K562 (cell line): ENCODE measurements around the gene BSN. TPM values are rescaled to one million over a fixed set of nuclear protein-coding genes. Genes with fewer than 3 reads are reported as not detected.

Experiments
- ATAC-seq: fragments of 200-7000 bp; cut with Tn5 transposase; 3 replicates; pipeline ENCODE4 v1.9.1; 2020; ENCODE audit warnings: moderate library complexity
- BruUV-seq: library from RNA; stranded (reverse); fragments of 400-500 nt; replicated peaks from 2 replicates; lab custom pipeline; 2021; lab: Mats Ljungman, UMichigan
- CTCF ChIA-PET: fragments of 300-600 bp; formaldehyde crosslinking; extraction: SDS; loops from one replicate; lab custom pipeline; 2021; ENCODE audit warnings: low intra/inter-chr PET ratio; lab: Yijun Ruan, JAX
- POLR2A ChIA-PET: fragments of 300-600, 350-650 bp; sonication (Branson Sonifier 250); formaldehyde crosslinking; extraction: SDS; loops from one replicate; lab custom pipeline; 2021; ENCODE audit warnings: antibody characterized with exemption, inconsistent platforms; lab: Yijun Ruan, JAX
- DNase-seq, 4 experiments: peaks; one replicate each; pipeline versions ENCODE4 v3.0.0 to v3.0.0-alpha.2; 2011 to 2018; ENCODE audit warnings: low spot score in 3 of 4, mixed read lengths in 3 of 4; ENCODE audit errors: extremely low read depth in 1 of 4
- FAIRE-seq: peaks from 2 replicates; lab custom pipeline; 2011; peaks lifted over from hg19 to GRCh38; lab: Jason Lieb, UNC
- H2AFZ ChIP-seq: 2 replicates; pipeline ENCODE4 v1.6.0; 2011; ENCODE audit warnings: low read depth, low read length, control low read depth, inconsistent platforms
- H3K27ac ChIP-seq: fragments of 200-600 bp; 3 replicates; pipeline ENCODE4 v1.8.0; 2011; ENCODE audit warnings: low read depth, mild to moderate bottlenecking, control low read depth, inconsistent platforms, low read length, moderate library complexity, mixed read lengths; ENCODE audit errors: extremely low read depth
- H3K27me3 ChIP-seq, 2 experiments: fragments of 300-600 bp in 1 of 2; 2 replicates in 1 of 2; 3 replicates in 1 of 2; pipeline versions ENCODE4 v1.6.0 to v1.8.0; 2011; ENCODE audit warnings: inconsistent platforms in 2 of 2, low read length in 2 of 2, mild to moderate bottlenecking in 1 of 2, mixed read lengths in 1 of 2, moderate library complexity in 1 of 2; ENCODE audit not compliant: control insufficient read depth in 2 of 2, insufficient read depth in 2 of 2
- H3K36me3 ChIP-seq: fragments of 300-600 bp; 3 replicates; pipeline ENCODE4 v1.8.0; 2011; ENCODE audit warnings: mild to moderate bottlenecking, low read length, inconsistent platforms; ENCODE audit not compliant: control insufficient read depth, insufficient read depth
- H3K4me1 ChIP-seq, 2 experiments: fragments of 200-600 bp in 1 of 2; replicated peaks in 1 of 2; 2 replicates in 1 of 2; 3 replicates in 1 of 2; pipeline versions ENCODE4 v1.5.1 to v1.8.0; 2011; ENCODE audit warnings: inconsistent platforms in 2 of 2, low read length in 2 of 2, mild to moderate bottlenecking in 1 of 2, mixed read lengths in 1 of 2, moderate library complexity in 1 of 2; ENCODE audit not compliant: control insufficient read depth in 2 of 2, insufficient read depth in 2 of 2
- H3K4me2 ChIP-seq: 2 replicates; pipeline ENCODE4 v1.6.1; 2011; ENCODE audit warnings: low read length, control low read depth, inconsistent platforms, mixed read lengths; ENCODE audit not compliant: insufficient read depth
- H3K4me3 ChIP-seq: fragments of 200-600 bp; sonication (generic), shearing (Covaris generic); 2 replicates; pipeline ENCODE4 v1.5.1; 2016; ENCODE audit warnings: control low read depth, inconsistent platforms
- H3K79me2 ChIP-seq: fragments of 200-600 bp; 3 replicates; pipeline ENCODE4 v1.8.0; 2011; ENCODE audit warnings: low read length, inconsistent platforms; ENCODE audit not compliant: control insufficient read depth, insufficient read depth
- H3K9ac ChIP-seq, 2 experiments: 2 replicates each; pipeline versions ENCODE4 v1.6.0 to v1.6.1; 2011; ENCODE audit warnings: low read depth in 2 of 2, low read length in 2 of 2, control low read depth in 1 of 2, inconsistent platforms in 1 of 2, mild to moderate bottlenecking in 1 of 2, mixed read lengths in 1 of 2; ENCODE audit not compliant: insufficient read depth in 1 of 2
- H3K9me1 ChIP-seq: one replicate; pipeline ENCODE4 v1.6.0; 2011; ENCODE audit warnings: inconsistent platforms, mild to moderate bottlenecking, low read length, moderate library complexity; ENCODE audit not compliant: control insufficient read depth, insufficient read depth
- H3K9me3 ChIP-seq: replicated peaks from 2 replicates; pipeline ENCODE4 v1.5.1; 2011; ENCODE audit warnings: low read depth, low read length, inconsistent platforms; ENCODE audit not compliant: control insufficient read depth, insufficient read depth
- H4K20me1 ChIP-seq: replicated peaks from 2 replicates; pipeline ENCODE4 v1.6.1; 2011; ENCODE audit warnings: low read length, inconsistent platforms, mixed read lengths; ENCODE audit not compliant: control insufficient read depth, insufficient read depth
- ARID2 ChIP-seq: fragments of 450-650 bp; IDR thresholded peaks from 2 replicates; pipeline ENCODE4 v1.6.1; 2017; ENCODE audit warnings: antibody characterized with exemption, mild to moderate bottlenecking
- MYNN ChIP-seq, 2 experiments: sonication (generic); formaldehyde crosslinking in 1 of 2; IDR thresholded peaks; 2 replicates each; pipeline versions ENCODE4 v1.5.0 to v1.6.1; 2016 to 2020; ENCODE audit warnings: antibody characterized with exemption in 1 of 2, missing genetic modification reagents in 1 of 2
- POLR2AphosphoS5 ChIP-seq: IDR thresholded peaks from 2 replicates; pipeline ENCODE4 v1.6.1; 2011; ENCODE audit warnings: mild to moderate bottlenecking, low read depth, low read length, moderate library complexity; ENCODE audit not compliant: control insufficient read depth, insufficient read depth
- SRSF9 ChIP-seq: fragments of 200-400 bp; formaldehyde crosslinking; IDR thresholded peaks from 2 replicates; pipeline ENCODE4 v1.6.1; 2017; ENCODE audit warnings: low read depth, low read length, borderline replicate concordance
- TGIF2 ChIP-seq: sonication (generic); formaldehyde crosslinking; IDR thresholded peaks from 2 replicates; pipeline ENCODE4 v1.8.1; 2022; ENCODE audit warnings: mild to moderate bottlenecking, missing genetic modification reagents, moderate library complexity
- WHSC1 ChIP-seq: IDR thresholded peaks from one replicate; pipeline ENCODE4 v1.6.1; 2012; ENCODE audit warnings: low read length, control low read depth, inconsistent platforms
- ZNF143 ChIP-seq: sonication (generic); formaldehyde crosslinking; IDR thresholded peaks from 2 replicates; pipeline ENCODE4 v1.9.0; 2022; ENCODE audit warnings: mild to moderate bottlenecking, missing genetic modification reagents
- WGBS: fragments of 100-300 bp; shearing (Covaris generic); methylation state at CpG from one replicate; pipeline ENCODE4 v1.1.6; 2016; ENCODE audit warnings: low coverage, mixed read lengths; ENCODE audit not compliant: insufficient coverage; ENCODE audit errors: missing lambda C conversion rate; 5-methylcytosine and 5-hydroxymethylcytosine counted together
- in situ Hi-C: fragments of 300-500 bp; cut with MboI; formaldehyde crosslinking; loops from 4 replicates; pipeline ENCODE4 v1.15.0; 2018; ENCODE audit warnings: inconsistent platforms, mixed read lengths
- intact Hi-C: fragments of 100-400 bp; cut with micrococcal nuclease; formaldehyde crosslinking; loops from 2 replicates; pipeline ENCODE4 v1.14.2; 2022
- polyA plus RNA-seq, 8 experiments: library from polyadenylated mRNA; depleted of rRNA in 4 of 8; stranded (reverse) in 5 of 8; unstranded in 3 of 8; fragments of >200 nt; fragmentation: Nextera tagmentation in 2 of 8; fragmentation: Illumina TruSeq in 1 of 8; extraction: Ambion mirVana in 2 of 8; extraction: Trizol in 1 of 8; gene quantifications; 2 replicates each; pipeline versions ENCODE4 v1.2.1 to v1.2.3, GENCODE V29; 2011 to 2014; ENCODE audit warnings: inconsistent platforms in 1 of 8, missing spikeins in 1 of 8
- total RNA-seq, 7 experiments: library from RNA; depleted of rRNA in 6 of 7; stranded (reverse); fragments of >200 nt in 6 of 7; fragmentation: Illumina TruSeq in 2 of 7; extraction: Trizol in 2 of 7; gene quantifications; 2 replicates each; pipeline versions ENCODE4 v1.2.1 to v1.2.3, GENCODE V29; 2011 to 2021; ENCODE audit warnings: low replicate concordance in 1 of 7
- TF ChIP-seq, protein P1 (sequence below), 2 experiments: fragments of 450-650 bp in 1 of 2; sonication (generic) in 1 of 2; formaldehyde crosslinking; conservative IDR thresholded peaks; 2 replicates each; pipeline versions ENCODE4 v1.4.0 to v1.8.1; 2020 to 2022; ENCODE audit warnings: mild to moderate bottlenecking in 1 of 2, missing genetic modification reagents in 1 of 2
- TF ChIP-seq, protein P2 (sequence below): sonication (generic); formaldehyde crosslinking; IDR thresholded peaks from 2 replicates; pipeline ENCODE4 v1.8.0; 2022; ENCODE audit warnings: missing genetic modification reagents, mild to moderate bottlenecking, borderline replicate concordance

Gene BSN
- total and polyA plus RNA-seq, 9 of the 15 experiments (the other 6 are each of a cell fraction or from before 2014, with no cell fraction given) = 0.03 to 1.5 (median 0.29) TPM

- Histone ChIP-seq H3K27me3 (no peaks in the 10 kb centered on the region), H2AFZ (no peak overlapping the region), H3K9ac (no peak overlapping the region), H3K4me1 (no peaks in the 10 kb centered on the region), H3K36me3 (no peaks in the 10 kb centered on the region), H3K27ac (no peak overlapping the region), H3K79me2 (no peaks in the 10 kb centered on the region), H3K4me3 (no peak overlapping the region), H4K20me1 (no peaks in the 10 kb centered on the region), H3K4me2 (no peak overlapping the region), H3K9me1 (no peaks in the 10 kb centered on the region), H3K9me3 (no peaks in the 10 kb centered on the region)
- ATAC-seq (no peak), DNase-seq (no peak), FAIRE-seq (no peak)
- in situ Hi-C loops (no loop called here), intact Hi-C loops (no loop called here)
- POLR2A ChIA-PET = no interaction called here
- BruUV-seq = no TSS peak
- TF ChIP-seq, protein P1, sequence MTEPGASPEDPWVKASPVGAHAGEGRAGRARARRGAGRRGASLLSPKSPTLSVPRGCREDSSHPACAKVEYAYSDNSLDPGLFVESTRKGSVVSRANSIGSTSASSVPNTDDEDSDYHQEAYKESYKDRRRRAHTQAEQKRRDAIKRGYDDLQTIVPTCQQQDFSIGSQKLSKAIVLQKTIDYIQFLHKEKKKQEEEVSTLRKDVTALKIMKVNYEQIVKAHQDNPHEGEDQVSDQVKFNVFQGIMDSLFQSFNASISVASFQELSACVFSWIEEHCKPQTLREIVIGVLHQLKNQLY (CRISPR knock-in tag; conservative IDR thresholded peaks at IDR 0.05) = no peak
- no peak for TF ChIP-seq WHSC1
- CTCF ChIA-PET = no interaction called here
- 3% methylated on average over 2 of the region's 2 CpGs for WGBS
Observed at GRCh38 chr3:49593041-49593440, 38.8 kb downstream of the BSN start.

DNA sequence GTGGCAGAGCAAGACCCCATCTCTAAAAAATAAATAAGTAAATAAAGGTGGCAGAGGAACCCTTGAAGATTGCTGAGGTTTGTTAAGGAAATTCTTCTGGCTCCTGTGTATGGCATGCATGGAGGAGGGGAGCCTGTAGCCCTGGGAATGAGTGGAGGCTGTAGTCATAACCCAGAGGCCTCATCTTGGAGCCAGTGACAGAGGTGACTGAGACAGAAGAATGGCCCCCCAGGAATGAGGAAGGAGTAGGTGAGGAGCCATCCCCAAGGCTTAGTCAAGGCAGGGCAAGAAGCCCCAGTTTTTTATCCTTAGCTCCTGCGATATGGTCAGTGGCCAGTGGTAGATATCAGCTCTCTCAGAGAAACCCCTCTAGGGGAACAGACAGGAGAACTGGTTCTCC is 46.5 kb downstream of the BSN start:
- Histone ChIP-seq H3K4me3 (no peak overlapping the region), H4K20me1 (no peaks in the 10 kb centered on the region), H3K9ac (no peak overlapping the region), H3K27ac (no peak overlapping the region), H3K9me3 (no peaks in the 10 kb centered on the region), H3K79me2 (no peaks in the 10 kb centered on the region), H2AFZ (no peak overlapping the region), H3K36me3 (no peaks in the 10 kb centered on the region), H3K4me2 (no peak overlapping the region), H3K27me3 (no peaks in the 10 kb centered on the region), H3K9me1 (no peaks in the 10 kb centered on the region), H3K4me1 (peaks cover 0 to 3% of the 10 kb centered on the region in 2 experiments; a peak in 1 of 5 replicates)
- POLR2A ChIA-PET = interaction anchor here (0.7 to 1.3 kb wide), 2 partner anchors 14 to 538 kb away, joined by 3 to 4 read pairs; no protein-coding TSS in a partner anchor
- no TSS peak for BruUV-seq
- DNase-seq = no peak
- CTCF ChIA-PET = interaction anchor here (0.7 kb wide), 1 partner anchor 1327 kb away, joined by 3 read pairs; no protein-coding TSS in a partner anchor
- ATAC-seq = no peak
- WGBS = 29% methylated on average over 1 of the region's 1 CpG
- in situ Hi-C loops = no loop called here
- FAIRE-seq = no peak
- intact Hi-C loops = no loop called here
- TF ChIP-seq TGIF2 (CRISPR knock-in tag) = no peak
- TF ChIP-seq, protein P2, sequence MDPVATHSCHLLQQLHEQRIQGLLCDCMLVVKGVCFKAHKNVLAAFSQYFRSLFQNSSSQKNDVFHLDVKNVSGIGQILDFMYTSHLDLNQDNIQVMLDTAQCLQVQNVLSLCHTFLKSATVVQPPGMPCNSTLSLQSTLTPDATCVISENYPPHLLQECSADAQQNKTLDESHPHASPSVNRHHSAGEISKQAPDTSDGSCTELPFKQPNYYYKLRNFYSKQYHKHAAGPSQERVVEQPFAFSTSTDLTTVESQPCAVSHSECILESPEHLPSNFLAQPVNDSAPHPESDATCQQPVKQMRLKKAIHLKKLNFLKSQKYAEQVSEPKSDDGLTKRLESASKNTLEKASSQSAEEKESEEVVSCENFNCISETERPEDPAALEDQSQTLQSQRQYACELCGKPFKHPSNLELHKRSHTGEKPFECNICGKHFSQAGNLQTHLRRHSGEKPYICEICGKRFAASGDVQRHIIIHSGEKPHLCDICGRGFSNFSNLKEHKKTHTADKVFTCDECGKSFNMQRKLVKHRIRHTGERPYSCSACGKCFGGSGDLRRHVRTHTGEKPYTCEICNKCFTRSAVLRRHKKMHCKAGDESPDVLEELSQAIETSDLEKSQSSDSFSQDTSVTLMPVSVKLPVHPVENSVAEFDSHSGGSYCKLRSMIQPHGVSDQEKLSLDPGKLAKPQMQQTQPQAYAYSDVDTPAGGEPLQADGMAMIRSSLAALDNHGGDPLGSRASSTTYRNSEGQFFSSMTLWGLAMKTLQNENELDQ (CRISPR knock-in tag) = no peak
- no peak for TF ChIP-seq ARID2
- TF ChIP-seq POLR2AphosphoS5 = no peak
- TF ChIP-seq SRSF9 = no peak
- TF ChIP-seq MYNN (IDR thresholded peaks at IDR 0.05) = no peak
- no peak for TF ChIP-seq MYNN (CRISPR knock-in tag; IDR thresholded peaks at IDR 0.05)
- TF ChIP-seq ZNF143 = no peak
